GM15510 (cell line): ENCODE measurements around the gene AKNAD1.

ENCODE experiments used
- POLR2A ChIP-seq: IDR thresholded peaks from 3 replicates; pipeline ENCODE4 v1.6.1; 2011; ENCODE audit warnings: borderline replicate concordance; ENCODE audit not compliant: insufficient read length; ENCODE audit errors: extremely low read depth

AKNAD1 gene

DNA sequence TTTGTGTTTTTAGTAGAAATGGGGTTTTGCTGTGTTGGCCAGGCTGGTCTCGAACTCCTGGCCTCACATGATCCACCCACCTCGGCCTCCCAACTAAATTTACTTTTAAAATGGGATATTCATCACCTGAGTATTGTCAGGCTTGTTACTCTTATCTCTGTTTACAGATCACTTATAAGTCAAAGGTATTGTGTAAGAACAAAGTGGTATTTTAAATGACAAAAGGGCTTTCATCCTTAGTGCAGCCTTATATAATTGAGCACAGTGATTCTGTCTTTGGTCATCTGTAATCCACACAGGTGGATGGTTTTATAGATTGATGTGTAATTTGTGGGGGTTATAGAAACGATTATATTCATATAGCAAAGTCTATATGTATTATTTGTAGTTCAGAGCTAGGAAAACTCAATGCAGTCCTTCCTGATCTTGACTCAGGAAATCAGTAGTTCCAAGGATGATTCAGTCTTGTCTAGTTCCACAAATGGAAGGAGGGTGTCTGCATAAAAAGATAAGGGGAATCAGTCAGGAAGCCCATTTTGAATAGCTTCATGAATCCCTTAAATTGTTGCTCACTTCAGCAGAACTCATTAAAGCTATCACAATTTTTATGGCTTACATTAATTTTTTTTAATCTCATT is 75.8 kb downstream of the AKNAD1 start:
- TF ChIP-seq POLR2A, result no peak

DNA sequence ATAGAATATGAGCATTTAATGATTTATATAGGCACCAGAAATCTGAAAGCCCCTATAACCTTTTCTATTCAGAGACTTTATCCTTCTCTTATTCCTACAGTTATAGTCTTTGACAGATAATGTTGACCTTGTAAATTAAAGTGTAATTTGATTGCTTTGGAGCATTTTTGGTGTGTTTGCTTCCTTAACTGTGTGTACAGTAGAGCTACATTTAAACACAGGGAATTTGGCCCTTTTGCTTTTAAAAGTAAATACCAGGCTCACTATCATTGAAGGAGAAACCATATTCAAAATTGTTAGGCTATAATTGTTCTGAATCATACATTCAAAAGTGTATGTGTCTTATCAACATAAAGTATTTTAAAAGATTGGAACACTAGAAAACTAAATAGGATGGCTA is 77.4 kb downstream of the AKNAD1 start:
- TF ChIP-seq POLR2A, result no peak

DNA sequence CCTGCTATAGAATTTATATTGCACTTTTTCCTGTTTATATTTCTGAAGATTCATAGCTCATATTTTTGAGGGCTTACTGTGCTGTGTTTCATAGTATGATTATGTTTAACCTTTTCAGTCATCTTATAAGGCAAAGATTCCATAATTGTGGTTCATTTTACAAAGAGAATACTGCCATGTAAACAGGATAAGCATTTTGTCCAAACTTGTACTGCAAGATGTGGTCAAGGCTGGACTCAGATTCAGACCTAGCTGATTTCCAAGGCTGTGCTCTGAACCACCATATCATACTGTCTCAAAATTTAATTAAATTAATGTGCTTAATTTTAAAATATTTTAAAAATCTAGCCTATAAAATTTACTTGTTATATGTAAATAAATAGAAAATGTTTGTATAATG is 79.1 kb downstream of the AKNAD1 start:
- no peak for TF ChIP-seq POLR2A

DNA sequence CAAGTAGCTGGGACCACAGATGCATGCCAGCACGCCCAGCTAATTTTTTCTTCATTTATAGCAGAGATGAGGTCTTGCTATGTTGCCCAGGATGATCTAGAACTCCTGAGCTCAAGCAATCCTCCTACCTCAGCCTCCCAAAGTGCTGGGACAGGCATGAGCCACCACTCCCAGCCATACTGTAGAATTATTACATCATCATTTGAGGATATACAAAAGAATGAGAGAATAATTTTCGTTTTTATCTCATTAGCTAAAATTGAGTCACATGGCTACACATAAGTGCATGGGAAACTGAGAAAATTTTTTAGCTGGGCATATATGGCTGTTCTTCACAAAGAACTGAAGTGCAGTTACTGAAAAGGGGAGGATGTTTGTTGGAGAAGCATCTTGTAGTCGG is 89.2 kb downstream of the AKNAD1 start:
- TF ChIP-seq POLR2A, result no peak

DNA sequence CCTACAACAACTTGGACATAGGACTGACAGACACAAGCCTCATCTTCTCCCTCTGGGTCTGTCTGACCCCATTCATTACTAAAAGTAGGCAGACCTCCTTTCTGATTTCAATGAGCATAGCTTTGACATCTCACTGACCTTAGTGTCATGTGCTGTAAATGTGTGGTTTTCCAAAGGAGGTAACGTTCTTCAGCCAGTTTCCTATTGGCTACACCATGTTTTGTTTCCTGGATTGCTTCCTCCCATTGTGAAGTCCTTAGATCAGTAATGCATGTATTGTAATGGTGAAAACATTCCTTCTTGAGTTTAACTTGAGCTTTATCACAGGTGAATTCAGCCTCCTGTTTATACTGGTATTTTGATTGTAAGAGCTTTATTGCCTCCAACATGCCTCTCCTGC is 89.8 kb downstream of the AKNAD1 start:
- no peak for TF ChIP-seq POLR2A
